ENCODE results near the gene SPG21. TPM values are rescaled to one million over a fixed set of nuclear protein-coding genes. Genes with fewer than 3 reads are reported as not detected.

SPG21 gene
- total RNA-seq, 3 donors from 2014 or later (not counting 1 experiment from before 2014, with no cell fraction given), result 39.6 to 52.3 (median 40.4) TPM

- Mint-ChIP-seq H3K36me3 (peaks cover 35% of the 10 kb centered on the region), H3K4me1 (no peaks in the 10 kb centered on the region), H3K27ac (no peak overlapping the region), H3K4me3 (no peak overlapping the region), H3K9me3 (no peaks in the 10 kb centered on the region), H3K27me3 (ENCODE audit: low read depth in 2 of 2) (no peaks in the 10 kb centered on the region)
- H3K36me3 ChIP-seq (ENCODE audit: control insufficient read depth, insufficient read depth, low read length), result peaks cover 74% of the 10 kb centered on the region
- 95% methylated on average over 5 of the region's 5 CpGs for WGBS (ENCODE audit: insufficient coverage)
- H3K9me3 ChIP-seq (ENCODE audit: control insufficient read depth, insufficient read depth, low read length), result no peaks in the 10 kb centered on the region
- no peaks in the 10 kb centered on the region for H3K27me3 ChIP-seq (ENCODE audit: control insufficient read depth, insufficient read depth, low read length)
- no peak for ATAC-seq
- H3K4me1 ChIP-seq (ENCODE audit: control insufficient read depth, insufficient read depth, low read length), result no peaks in the 10 kb centered on the region
- no peak overlapping the region for H3K4me3 ChIP-seq (ENCODE audit: low read length)
- no peak for DNase-seq
- intact Hi-C loops (cut with micrococcal nuclease), result no loop called here
- no peak overlapping the region for H3K27ac ChIP-seq (ENCODE audit: low read length)
- TF ChIP-seq CTCF (IDR thresholded peaks at IDR 0.05), result no peak
Measured at GRCh38 chr15:64961013-64961412, 28.7 kb downstream of the SPG21 start.

- ATAC-seq (no peak), DNase-seq (no peak)
- H3K4me1 ChIP-seq (ENCODE audit: control insufficient read depth, insufficient read depth, low read length), result no peaks in the 10 kb centered on the region
- no peaks in the 10 kb centered on the region for H3K27me3 Mint-ChIP-seq (ENCODE audit: low read depth in 2 of 2)
- no peaks in the 10 kb centered on the region for H3K27me3 ChIP-seq (ENCODE audit: control insufficient read depth, insufficient read depth, low read length)
- H3K4me1 Mint-ChIP-seq, result no peaks in the 10 kb centered on the region
- H3K27ac Mint-ChIP-seq, result no peak overlapping the region
- peaks cover 35% of the 10 kb centered on the region for H3K36me3 Mint-ChIP-seq
- no peak overlapping the region for H3K27ac ChIP-seq (ENCODE audit: low read length)
- H3K4me3 ChIP-seq (ENCODE audit: low read length), result no peak overlapping the region
- no peak overlapping the region for H3K4me3 Mint-ChIP-seq
- TF ChIP-seq CTCF (IDR thresholded peaks at IDR 0.05), result no peak
- no peaks in the 10 kb centered on the region for H3K9me3 ChIP-seq (ENCODE audit: control insufficient read depth, insufficient read depth, low read length)
- 95% methylated on average over 5 of the region's 6 CpGs for WGBS (ENCODE audit: insufficient coverage)
- peaks cover 78% of the 10 kb centered on the region for H3K36me3 ChIP-seq (ENCODE audit: control insufficient read depth, insufficient read depth, low read length)
- no peaks in the 10 kb centered on the region for H3K9me3 Mint-ChIP-seq
- intact Hi-C loops (cut with micrococcal nuclease), result no loop called here
Measured at GRCh38 chr15:64960153-64960552, 29.6 kb downstream of the SPG21 start.

- intact Hi-C loops (cut with micrococcal nuclease), result no loop called here
- H3K27ac ChIP-seq (ENCODE audit: low read length), result no peak overlapping the region
- DNase-seq (no peak), ATAC-seq (no peak)
- Mint-ChIP-seq H3K36me3 (peaks cover 31% of the 10 kb centered on the region), H3K9me3 (no peaks in the 10 kb centered on the region), H3K4me1 (no peaks in the 10 kb centered on the region), H3K4me3 (no peak overlapping the region), H3K27ac (no peak overlapping the region), H3K27me3 (ENCODE audit: low read depth in 2 of 2) (no peaks in the 10 kb centered on the region)
- peaks cover 70% of the 10 kb centered on the region for H3K36me3 ChIP-seq (ENCODE audit: control insufficient read depth, insufficient read depth, low read length)
- H3K27me3 ChIP-seq (ENCODE audit: control insufficient read depth, insufficient read depth, low read length), result no peaks in the 10 kb centered on the region
- no peaks in the 10 kb centered on the region for H3K4me1 ChIP-seq (ENCODE audit: control insufficient read depth, insufficient read depth, low read length)
- H3K9me3 ChIP-seq (ENCODE audit: control insufficient read depth, insufficient read depth, low read length), result no peaks in the 10 kb centered on the region
- WGBS (ENCODE audit: insufficient coverage), result 97% methylated on average over 7 of the region's 9 CpGs
- no peak overlapping the region for H3K4me3 ChIP-seq (ENCODE audit: low read length)
- no peak for TF ChIP-seq CTCF (IDR thresholded peaks at IDR 0.05)
Measured at GRCh38 chr15:64959128-64959527, 30.6 kb downstream of the SPG21 start.

GRCh38 chr15:64954395-64954794 lies 35.3 kb downstream of the SPG21 start:
- DNase-seq (no peak), ATAC-seq (no peak)
- H3K27me3 Mint-ChIP-seq (ENCODE audit: low read depth in 2 of 2), result no peaks in the 10 kb centered on the region
- TF ChIP-seq CTCF (IDR thresholded peaks at IDR 0.05), result no peak
- H3K27ac ChIP-seq (ENCODE audit: low read length), result no peak overlapping the region
- no peak overlapping the region for H3K4me3 Mint-ChIP-seq
- H3K9me3 ChIP-seq (ENCODE audit: control insufficient read depth, insufficient read depth, low read length), result no peaks in the 10 kb centered on the region
- no peak overlapping the region for H3K4me3 ChIP-seq (ENCODE audit: low read length)
- 85% methylated on average over 2 of the region's 3 CpGs for WGBS (ENCODE audit: insufficient coverage)
- H3K27me3 ChIP-seq (ENCODE audit: control insufficient read depth, insufficient read depth, low read length), result no peaks in the 10 kb centered on the region
- H3K9me3 Mint-ChIP-seq, result no peaks in the 10 kb centered on the region
- peaks cover 5 to 7% of the 10 kb centered on the region in 2 donors for H3K4me1 Mint-ChIP-seq
- no peaks in the 10 kb centered on the region for H3K4me1 ChIP-seq (ENCODE audit: control insufficient read depth, insufficient read depth, low read length)
- intact Hi-C loops (cut with micrococcal nuclease), result no loop called here
- H3K36me3 Mint-ChIP-seq, result peaks cover 7% of the 10 kb centered on the region
- H3K27ac Mint-ChIP-seq, result peak overlapping the region in 1 of 2 donors; percentile 44
- peaks cover 29% of the 10 kb centered on the region for H3K36me3 ChIP-seq (ENCODE audit: control insufficient read depth, insufficient read depth, low read length)

All from natural killer cell (primary cell).